Measurements from ENCODE around the gene SCN2B.

DNA sequence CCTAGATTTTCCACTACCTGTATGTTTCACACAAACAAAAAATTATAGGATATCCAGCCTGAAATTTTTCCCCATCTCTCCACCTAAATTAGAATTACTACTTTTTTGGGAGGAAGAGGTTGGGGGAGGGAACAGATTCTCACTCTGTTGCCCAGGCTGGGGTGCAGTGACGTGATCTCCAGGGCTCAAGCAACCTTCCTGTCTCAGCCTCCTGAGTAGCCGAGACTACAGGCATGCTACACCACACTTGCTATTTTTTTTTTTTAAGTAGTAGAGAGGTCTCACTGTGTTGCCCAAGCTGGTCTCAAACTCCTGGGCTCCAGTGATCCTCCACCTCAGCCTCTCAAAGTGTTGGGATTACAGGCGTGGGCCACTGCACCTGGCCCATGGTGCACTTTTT lies 38.8 kb upstream of the SCN2B start:
- TF ChIP-seq, protein P1, sequence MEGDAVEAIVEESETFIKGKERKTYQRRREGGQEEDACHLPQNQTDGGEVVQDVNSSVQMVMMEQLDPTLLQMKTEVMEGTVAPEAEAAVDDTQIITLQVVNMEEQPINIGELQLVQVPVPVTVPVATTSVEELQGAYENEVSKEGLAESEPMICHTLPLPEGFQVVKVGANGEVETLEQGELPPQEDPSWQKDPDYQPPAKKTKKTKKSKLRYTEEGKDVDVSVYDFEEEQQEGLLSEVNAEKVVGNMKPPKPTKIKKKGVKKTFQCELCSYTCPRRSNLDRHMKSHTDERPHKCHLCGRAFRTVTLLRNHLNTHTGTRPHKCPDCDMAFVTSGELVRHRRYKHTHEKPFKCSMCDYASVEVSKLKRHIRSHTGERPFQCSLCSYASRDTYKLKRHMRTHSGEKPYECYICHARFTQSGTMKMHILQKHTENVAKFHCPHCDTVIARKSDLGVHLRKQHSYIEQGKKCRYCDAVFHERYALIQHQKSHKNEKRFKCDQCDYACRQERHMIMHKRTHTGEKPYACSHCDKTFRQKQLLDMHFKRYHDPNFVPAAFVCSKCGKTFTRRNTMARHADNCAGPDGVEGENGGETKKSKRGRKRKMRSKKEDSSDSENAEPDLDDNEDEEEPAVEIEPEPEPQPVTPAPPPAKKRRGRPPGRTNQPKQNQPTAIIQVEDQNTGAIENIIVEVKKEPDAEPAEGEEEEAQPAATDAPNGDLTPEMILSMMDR (conservative IDR thresholded peaks at IDR 0.05; ENCODE audit: low read depth, low read length), result no peak
- no peak for TF ChIP-seq POLR2A (IDR thresholded peaks at IDR 0.05; ENCODE audit: low read depth, low read length)
- TF ChIP-seq RFX5 (IDR thresholded peaks at IDR 0.05; ENCODE audit: low read depth, low read length), result no peak
- no peak for TF ChIP-seq MXI1 (IDR thresholded peaks at IDR 0.05; ENCODE audit: borderline replicate concordance, low read depth, low read length)

All from IMR-90 (cell line).